DMS79 (cell line): Measurements from ENCODE around the gene KIF7.
"Not testable (repeated sequence)": the region's sequence is repeated elsewhere in the genome, so short reads cannot be mapped to it uniquely, and the experiment has no call there.

Experiments
- DNase-seq: peaks from one replicate; lab custom pipeline; 2025; lab: John Stamatoyannopoulos, UW

The KIF7 gene

DNA sequence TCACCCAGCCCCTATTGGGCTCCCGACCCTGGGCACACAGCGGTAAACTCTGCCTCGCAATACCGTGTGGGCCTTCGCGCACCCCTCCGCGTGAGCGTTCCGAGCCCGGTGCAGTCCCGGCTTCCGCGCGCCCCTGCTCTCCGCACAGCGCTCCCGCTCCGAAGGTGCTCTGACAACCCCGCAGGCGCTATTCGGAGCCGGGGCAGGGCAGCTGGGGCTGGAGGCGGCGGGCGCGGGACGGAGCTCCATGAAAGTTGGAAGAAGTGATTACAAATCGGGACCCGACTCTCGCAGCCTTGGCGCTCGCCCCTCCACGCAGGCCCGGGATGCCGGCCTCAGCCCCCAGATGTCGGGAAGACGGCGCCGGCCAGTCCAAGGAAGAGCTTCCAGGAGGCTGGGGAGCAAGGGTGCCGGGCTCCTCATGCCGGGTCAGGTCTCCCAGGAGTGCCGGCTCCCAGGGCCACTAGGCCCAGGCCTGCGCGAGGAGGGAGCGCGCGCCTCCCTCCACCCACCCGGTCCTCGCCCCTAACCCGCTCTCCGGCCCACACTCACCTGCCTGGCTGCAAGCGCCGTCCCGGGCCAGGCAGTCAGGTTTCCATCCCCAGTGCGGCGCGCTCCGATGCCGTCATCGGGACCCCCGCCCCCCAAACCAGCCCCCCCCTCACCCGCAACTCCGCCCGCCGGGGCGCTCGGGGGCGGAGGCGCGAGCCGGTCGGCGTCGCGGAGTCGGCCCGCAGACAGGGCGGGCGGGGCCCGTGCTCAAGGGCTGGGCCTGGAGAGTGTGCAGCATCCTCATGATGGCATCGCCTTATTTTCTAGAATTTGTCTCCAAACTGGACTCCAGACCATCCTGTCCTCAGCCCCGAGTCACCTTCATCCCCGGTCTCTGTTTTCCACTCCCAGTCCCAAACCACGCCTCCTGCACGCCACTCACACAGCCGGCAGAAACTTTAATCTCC, at the start of gene KIF7:
KIF7 (minus strand) TSS at position 621 of the 959 bp plus-strand sequence. CDS start 2,537 bp downstream, outside the sequence.
- DNase-seq, result no peak

DNA sequence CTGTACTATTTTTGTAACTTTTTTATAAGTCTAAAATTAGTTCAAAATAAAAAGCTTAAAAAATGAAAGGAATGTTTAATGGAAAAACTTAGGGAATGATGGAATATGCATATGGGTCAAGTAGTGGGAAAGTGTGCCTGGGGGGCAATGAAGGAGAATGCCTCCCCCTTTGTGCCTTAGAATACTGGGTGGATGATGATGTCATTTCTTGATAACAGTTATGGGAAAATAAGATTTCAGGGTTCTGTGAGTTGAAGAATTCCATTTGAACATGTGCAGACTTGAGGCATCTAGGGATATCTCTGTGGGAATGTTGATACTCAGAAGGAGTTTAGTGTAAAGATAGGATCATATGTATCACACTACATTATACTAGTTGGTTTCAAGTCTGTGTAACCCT, 49.1 kb upstream of the KIF7 start:
- no peak for DNase-seq

DNA sequence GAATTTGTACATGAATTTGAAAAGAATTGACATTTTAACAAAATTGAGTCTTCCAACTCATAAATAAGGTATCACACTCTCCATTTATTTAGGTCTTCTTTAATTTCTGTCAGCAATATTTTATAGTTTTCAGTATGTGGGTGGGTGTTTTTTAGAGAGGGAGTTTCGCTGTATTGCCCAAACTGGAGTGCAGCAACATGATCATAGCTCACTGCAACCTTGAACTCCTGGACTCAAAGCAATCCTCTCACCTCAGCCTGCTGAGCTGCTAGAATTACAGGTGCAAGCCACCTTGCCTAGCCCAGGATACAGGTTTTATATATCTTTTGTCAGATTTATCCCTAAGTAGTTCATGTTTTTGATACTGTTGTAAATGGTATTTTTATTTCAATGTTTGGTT, 39.9 kb upstream of the KIF7 start:
- no peak for DNase-seq

GRCh38 chr15:89693696-89694095, 38.4 kb upstream of the KIF7 start:
- no peak for DNase-seq

DNA sequence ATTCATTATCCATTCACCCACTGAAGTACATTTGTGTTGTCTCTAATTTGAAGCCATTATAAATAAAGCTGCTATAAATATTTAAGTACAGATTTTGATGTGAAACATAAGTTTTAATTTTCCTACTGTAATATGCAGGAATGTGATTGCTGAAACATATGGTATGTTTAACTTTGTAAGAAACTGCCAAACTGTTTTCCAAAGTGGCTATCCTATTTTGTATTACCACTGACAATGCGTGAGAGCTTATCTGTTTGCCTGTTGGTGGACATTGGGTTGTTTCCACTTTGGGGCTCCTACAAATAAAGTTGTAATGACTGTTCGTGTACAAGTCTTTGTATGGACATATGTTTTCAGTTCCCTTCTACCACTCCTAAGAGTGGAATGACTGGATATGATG, 37.8 kb upstream of the KIF7 start:
- DNase-seq, result no peak

- peak; percentile 36 for DNase-seq
Observed at GRCh38 chr15:89690276-89691218, 35.3 kb upstream of the KIF7 start, which contains the start of the genes PEX11A and WDR93. PEX11A (minus strand) TSS chr15:89690754; CDS start chr15:89690632, 122 bp downstream. WDR93 (plus strand) TSS chr15:89690811; CDS start chr15:89701747, 10,936 bp downstream.

GRCh38 chr15:89689930-89690275, 34.6 kb upstream of the KIF7 start:
- DNase-seq, result not testable (repeated sequence)

GRCh38 chr15:89686522-89686921, 31.3 kb upstream of the KIF7 start:
- DNase-seq, result no peak

- no peak for DNase-seq
Observed at GRCh38 chr15:89685995-89686394, 30.7 kb upstream of the KIF7 start.

- no peak for DNase-seq
Observed at GRCh38 chr15:89681146-89681545, 25.9 kb upstream of the KIF7 start.

DNA sequence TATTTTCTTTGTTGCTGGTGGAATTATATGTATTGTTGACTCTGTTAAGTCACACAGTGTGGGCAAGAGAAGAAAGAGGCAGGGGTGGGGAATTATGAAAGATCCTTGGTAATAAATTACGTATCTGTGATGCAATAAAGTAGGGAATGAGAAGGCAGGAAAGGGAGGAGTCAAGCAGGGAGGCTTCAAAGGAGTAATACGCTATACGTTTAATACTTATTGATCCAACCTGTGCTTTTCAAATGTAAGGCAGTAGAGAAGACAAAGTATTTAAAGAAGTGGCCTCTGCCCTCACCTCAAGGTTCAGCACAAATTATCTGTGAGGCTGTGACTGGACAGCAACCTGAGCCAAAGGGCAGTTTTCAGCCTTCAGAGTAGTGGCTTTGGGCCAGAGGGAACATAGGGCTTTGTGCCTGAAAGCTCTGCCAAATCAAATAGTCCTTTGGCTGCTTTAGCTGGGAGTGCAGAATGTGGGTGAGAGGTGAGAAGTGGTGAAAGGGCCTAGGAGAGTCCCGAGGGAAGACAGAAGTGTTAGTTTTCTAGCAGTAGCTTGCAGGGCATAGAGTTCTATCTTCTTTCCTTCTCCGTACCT, 25.1 kb upstream of the KIF7 start:
- DNase-seq, result no peak

GRCh38 chr15:89679212-89679611, 23.9 kb upstream of the KIF7 start, which contains the start of gene PLIN1:
PLIN1 (minus strand) TSS chr15:89679367; CDS start chr15:89677489, 1,878 bp downstream.
- DNase-seq, result no peak

- DNase-seq, result no peak
Observed at GRCh38 chr15:89677381-89677780, 22.1 kb upstream of the KIF7 start.

GRCh38 chr15:89675606-89676005, 20.3 kb upstream of the KIF7 start:
- DNase-seq, result no peak

GRCh38 chr15:89674526-89674925, 19.3 kb upstream of the KIF7 start:
- DNase-seq, result no peak

- DNase-seq, result no peak
Observed at GRCh38 chr15:89673165-89673512, 17.9 kb upstream of the KIF7 start.

GRCh38 chr15:89672221-89673164, 17.2 kb upstream of the KIF7 start:
- no peak for DNase-seq

- DNase-seq, result no peak
Observed at GRCh38 chr15:89671687-89672086, 16.4 kb upstream of the KIF7 start.

- no peak for DNase-seq
Observed at GRCh38 chr15:89670971-89671560, 15.8 kb upstream of the KIF7 start.

DNA sequence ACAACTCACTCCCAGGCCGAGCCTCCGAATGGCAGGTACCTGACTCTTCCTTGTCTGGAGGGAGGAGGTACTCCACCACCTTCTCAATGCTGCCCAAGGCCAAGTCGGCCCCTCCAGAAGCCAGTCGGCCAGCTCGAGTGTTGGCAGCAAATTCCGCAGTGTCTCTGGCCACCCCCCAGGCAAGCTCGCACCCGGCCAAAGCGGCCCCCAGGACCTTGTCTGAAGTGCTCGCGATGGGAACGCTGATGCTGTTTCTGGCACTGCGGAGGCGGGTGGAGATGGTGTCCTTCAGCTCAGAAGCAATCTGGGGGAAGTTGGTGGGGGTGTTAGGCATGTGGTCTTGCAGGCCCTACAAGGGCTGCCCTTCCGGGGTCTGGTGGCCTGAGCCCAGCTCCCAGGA, 14.7 kb upstream of the KIF7 start:
- DNase-seq, result no peak
